Hepatocyte (in vitro differentiated cells): ENCODE data around the gene DPP8.

Experiments
- CTCF ChIP-seq: fragments of 200-600 bp; sonication (generic); IDR thresholded peaks from 2 replicates; pipeline ENCODE4 v1.5.1; 2016; ENCODE audit warnings: antibody characterized with exemption, mild to moderate bottlenecking; ENCODE audit not compliant: poor library complexity
- EZH2 ChIP-seq: fragments of 200-600 bp; sonication (generic); IDR thresholded peaks from 2 replicates; pipeline ENCODE4 v1.6.1; 2016; ENCODE audit warnings: antibody characterized with exemption, mild to moderate bottlenecking, borderline replicate concordance
- EZH2phosphoT487 ChIP-seq: fragments of 200-600 bp; sonication (generic); IDR thresholded peaks from one replicate; pipeline ENCODE4 v1.6.1; 2018; ENCODE audit warnings: antibody characterized with exemption, mild to moderate bottlenecking, low read depth, moderate library complexity; ENCODE audit not compliant: unreplicated experiment, severe bottlenecking

GRCh38 chr15:65402961-65403360, 114.5 kb downstream of the DPP8 start:
- TF ChIP-seq CTCF (no peak), EZH2 (no peak), EZH2phosphoT487 (no peak)
